HG03196 (cell line): ENCODE data around the gene GVQW3.
"Not testable (repeated sequence)": the region's sequence is repeated elsewhere in the genome, so short reads cannot be mapped to it uniquely, and the experiment has no call there.

Experiments
- ATAC-seq: cut with Tn5 transposase; IDR thresholded peaks from one replicate; pipeline ENCODE4 v1.9.1; 2021; ENCODE audit not compliant: unreplicated experiment

Gene GVQW3

GRCh38 chr11:76385903-76386302 lies 4.8 kb downstream of the GVQW3 start:
- ATAC-seq, result no peak

- ATAC-seq, result no peak
These were observed 7.3 kb downstream of the GVQW3 start for GRCh38 chr11:76388408-76388807.

- ATAC-seq, result no peak
These were observed 9.9 kb downstream of the GVQW3 start for GRCh38 chr11:76391021-76391420.

- ATAC-seq, result no peak
These were observed 10.8 kb downstream of the GVQW3 start for GRCh38 chr11:76391811-76392475.

- ATAC-seq, result no peak
These were observed 11.7 kb downstream of the GVQW3 start for GRCh38 chr11:76392870-76393269.

GRCh38 chr11:76394411-76394810 lies 13.3 kb downstream of the GVQW3 start:
- no peak for ATAC-seq

GRCh38 chr11:76395296-76395695 lies 14.2 kb downstream of the GVQW3 start:
- ATAC-seq, result no peak

- ATAC-seq, result no peak
These were observed 16.3 kb downstream of the GVQW3 start for GRCh38 chr11:76397383-76397782.

- no peak for ATAC-seq
These were observed 19.8 kb downstream of the GVQW3 start for GRCh38 chr11:76400967-76401366.

GRCh38 chr11:76401484-76401883 lies 20.4 kb downstream of the GVQW3 start:
- ATAC-seq, result not testable (repeated sequence)

GRCh38 chr11:76406359-76406758 lies 25.2 kb downstream of the GVQW3 start:
- no peak for ATAC-seq

- no peak for ATAC-seq
These were observed 27.2 kb downstream of the GVQW3 start for GRCh38 chr11:76408171-76408965.

GRCh38 chr11:76410851-76411357 lies 29.8 kb downstream of the GVQW3 start:
- no peak for ATAC-seq

GRCh38 chr11:76415073-76415472 lies 34.0 kb downstream of the GVQW3 start:
- ATAC-seq, result no peak

- ATAC-seq, result no peak
These were observed 38.8 kb downstream of the GVQW3 start for GRCh38 chr11:76419896-76420295.

GRCh38 chr11:76424379-76424778 lies 43.3 kb downstream of the GVQW3 start:
- ATAC-seq, result peak; percentile 67

- ATAC-seq, result no peak
These were observed 43.8 kb downstream of the GVQW3 start for GRCh38 chr11:76424891-76425290.

GRCh38 chr11:76426660-76427059 lies 45.5 kb downstream of the GVQW3 start:
- ATAC-seq, result no peak

GRCh38 chr11:76436020-76436419 lies 54.9 kb downstream of the GVQW3 start:
- no peak for ATAC-seq

GRCh38 chr11:76443268-76443980 lies 62.3 kb downstream of the GVQW3 start:
- no peak for ATAC-seq

GRCh38 chr11:76444065-76444383 lies 62.9 kb downstream of the GVQW3 start:
- ATAC-seq, result no peak
